H9 (cell line): ENCODE measurements around the gene SLC34A1. TPM values are rescaled to one million over a fixed set of nuclear protein-coding genes. Genes with fewer than 3 reads are reported as not detected.
A peak's percentile ranks its signal among the peaks of the same experiment; 100 is the strongest.

Source experiments
- DNase-seq: peaks from one replicate; pipeline ENCODE4 v3.0.0-alpha.2; 2017
- H2AFZ ChIP-seq: one replicate; pipeline ENCODE4 v1.6.1; 2013; ENCODE audit warnings: mild to moderate bottlenecking, low read length, control low read depth, moderate library complexity
- H2AK5ac ChIP-seq: 2 replicates; pipeline ENCODE4 v1.6.1; 2013; ENCODE audit warnings: low read length, control low read depth, mixed read lengths; ENCODE audit not compliant: insufficient read length
- H2BK120ac ChIP-seq: one replicate; pipeline ENCODE4 v1.6.1; 2013; ENCODE audit warnings: low read depth, mild to moderate bottlenecking, low read length, control low read depth, inconsistent platforms; ENCODE audit not compliant: poor library complexity, severe bottlenecking
- H2BK12ac ChIP-seq: 2 replicates; pipeline ENCODE4 v1.6.1; 2013; ENCODE audit warnings: low read length, control low read depth, mixed read lengths, low read depth; ENCODE audit not compliant: insufficient read length
- H2BK15ac ChIP-seq: 2 replicates; pipeline ENCODE4 v1.6.1; 2013; ENCODE audit warnings: low read depth, low read length, control low read depth
- H2BK20ac ChIP-seq: one replicate; pipeline ENCODE4 v1.6.1; 2013; ENCODE audit warnings: low read depth, mild to moderate bottlenecking, low read length, control low read depth, inconsistent platforms; ENCODE audit not compliant: poor library complexity, severe bottlenecking
- H2BK5ac ChIP-seq: 2 replicates; pipeline ENCODE4 v1.6.1; 2013; ENCODE audit warnings: low read length, control low read depth, mixed read lengths; ENCODE audit not compliant: insufficient read length
- H3K14ac ChIP-seq: 2 replicates; pipeline ENCODE4 v1.6.1; 2013; ENCODE audit warnings: low read length, control low read depth; ENCODE audit not compliant: insufficient read depth
- H3K18ac ChIP-seq: 2 replicates; pipeline ENCODE4 v1.6.1; 2013; ENCODE audit warnings: low read depth, mild to moderate bottlenecking, mixed read lengths, low read length, control low read depth; ENCODE audit not compliant: insufficient read length
- H3K23ac ChIP-seq: 2 replicates; pipeline ENCODE4 v1.6.1; 2013; ENCODE audit warnings: low read length, control low read depth, mixed read lengths, low read depth; ENCODE audit not compliant: insufficient read length
- H3K23me2 ChIP-seq: 2 replicates; pipeline ENCODE4 v1.6.1; 2013; ENCODE audit warnings: low read depth, mild to moderate bottlenecking, mixed read lengths, low read length, control low read depth; ENCODE audit not compliant: insufficient read length, poor library complexity, severe bottlenecking
- H3K27ac ChIP-seq: 2 replicates; pipeline ENCODE4 v1.5.1; 2013; ENCODE audit warnings: low read length, control low read depth, mixed read lengths, low read depth; ENCODE audit not compliant: insufficient read length
- H3K27me3 ChIP-seq: 2 replicates; pipeline ENCODE4 v1.6.1; 2013; ENCODE audit warnings: low read length, control low read depth, inconsistent platforms; ENCODE audit not compliant: insufficient read depth
- H3K4ac ChIP-seq: 2 replicates; pipeline ENCODE4 v1.6.1; 2013; ENCODE audit warnings: low read depth, mild to moderate bottlenecking, control low read depth, inconsistent platforms, low read length, moderate library complexity
- H3K4me1 ChIP-seq: 2 replicates; pipeline ENCODE4 v1.6.1; 2013; ENCODE audit warnings: low read length, control low read depth, inconsistent platforms; ENCODE audit not compliant: insufficient read depth
- H3K4me2 ChIP-seq: 2 replicates; pipeline ENCODE4 v1.6.1; 2013; ENCODE audit warnings: low read length, control low read depth, mixed read lengths; ENCODE audit not compliant: insufficient read length, insufficient read depth
- H3K56ac ChIP-seq: 2 replicates; pipeline ENCODE4 v1.6.1; 2013; ENCODE audit warnings: low read depth, mild to moderate bottlenecking, mixed read lengths, low read length, control low read depth; ENCODE audit not compliant: insufficient read length
- H3K79me1 ChIP-seq: 2 replicates; pipeline ENCODE4 v1.6.1; 2013; ENCODE audit warnings: low read depth, mild to moderate bottlenecking, moderate library complexity, low read length, control low read depth, inconsistent platforms; ENCODE audit not compliant: insufficient read depth, poor library complexity, severe bottlenecking
- H3K79me2 ChIP-seq: 2 replicates; pipeline ENCODE4 v1.6.1; 2013; ENCODE audit warnings: low read length, control low read depth, inconsistent platforms; ENCODE audit not compliant: insufficient read depth
- H3K9ac ChIP-seq: 2 replicates; pipeline ENCODE4 v1.6.1; 2013; ENCODE audit warnings: low read length, control low read depth, mixed read lengths; ENCODE audit not compliant: insufficient read length; ENCODE audit errors: extremely low read depth
- H3K9me3 ChIP-seq: one replicate; pipeline ENCODE4 v1.6.1; 2013; ENCODE audit warnings: low read depth, low read length, inconsistent platforms; ENCODE audit not compliant: control insufficient read depth
- H3T11ph ChIP-seq: one replicate; pipeline ENCODE4 v1.6.1; 2013; ENCODE audit warnings: mild to moderate bottlenecking, low read length, control low read depth, inconsistent platforms
- H4K20me1 ChIP-seq: one replicate; pipeline ENCODE4 v1.6.1; 2013; ENCODE audit not compliant: control insufficient read depth, insufficient read length, insufficient read depth
- H4K5ac ChIP-seq: 2 replicates; pipeline ENCODE4 v1.6.1; 2013; ENCODE audit warnings: low read depth, mild to moderate bottlenecking, mixed read lengths, low read length, control low read depth; ENCODE audit not compliant: insufficient read length
- H4K8ac ChIP-seq: replicated peaks from 2 replicates; pipeline ENCODE4 v1.6.1; 2013; ENCODE audit warnings: low read length, control low read depth, mixed read lengths, low read depth; ENCODE audit not compliant: insufficient read length
- H4K91ac ChIP-seq: 2 replicates; pipeline ENCODE4 v1.6.1; 2013; ENCODE audit warnings: low read depth, mild to moderate bottlenecking, moderate library complexity, mixed read lengths, low read length, control low read depth; ENCODE audit not compliant: insufficient read length
- H3K27ac Mint-ChIP-seq, 3 experiments: 2 replicates in 2 of 3; 3 replicates in 1 of 3; pipeline ENCODE4 v1.8.0; 2020 to 2021; ENCODE audit warnings: mixed read lengths in 3 of 3, mild to moderate bottlenecking in 1 of 3, moderate library complexity in 1 of 3
- H3K27me3 Mint-ChIP-seq: 2 replicates; pipeline ENCODE4 v1.8.0; 2021; ENCODE audit warnings: low read depth, mild to moderate bottlenecking, moderate library complexity, mixed read lengths
- H3K36me3 Mint-ChIP-seq, 3 experiments: 2 replicates in 2 of 3; 3 replicates in 1 of 3; pipeline ENCODE4 v1.8.0; 2020 to 2021; ENCODE audit warnings: low read depth in 3 of 3, mixed read lengths in 3 of 3; ENCODE audit not compliant: insufficient read depth in 1 of 3
- H3K4me1 Mint-ChIP-seq, 2 experiments: 2 replicates each; pipeline ENCODE4 v1.8.0; 2020; ENCODE audit warnings: mixed read lengths in 2 of 2
- H3K4me3 Mint-ChIP-seq, 2 experiments: 2 replicates in 1 of 2; 3 replicates in 1 of 2; pipeline ENCODE4 v1.8.0; 2020 to 2021; ENCODE audit warnings: mild to moderate bottlenecking in 2 of 2, mixed read lengths in 2 of 2, moderate library complexity in 1 of 2
- H3K9me3 Mint-ChIP-seq, 2 experiments: 2 replicates in 1 of 2; 3 replicates in 1 of 2; pipeline ENCODE4 v1.8.0; 2020; ENCODE audit warnings: mild to moderate bottlenecking in 2 of 2, mixed read lengths in 2 of 2, moderate library complexity in 1 of 2
- WGBS: extraction: QIAGEN DNeasy Blood & Tissue Kit; methylation state at CpG from one replicate; pipeline ENCODE4 v1.1.7; 2013; ENCODE audit warnings: missing lambda C conversion rate, low lambda C conversion rate, mixed read lengths; ENCODE audit not compliant: insufficient read length; ENCODE audit errors: extremely low coverage; 5-methylcytosine and 5-hydroxymethylcytosine counted together
- total RNA-seq: library from RNA; stranded (reverse); gene quantifications from 2 replicates; pipeline ENCODE4 v1.2.1, GENCODE V29; 2021
- TF ChIP-seq, protein P1 (sequence below): fragments of 200-600 bp; sonication (generic); conservative IDR thresholded peaks from 3 replicates; pipeline ENCODE4 v1.8.0; 2021; ENCODE audit warnings: antibody characterized with exemption, mild to moderate bottlenecking

SLC34A1 gene
- total RNA-seq, 1 experiment from 2014 or later: not detected

DNA sequence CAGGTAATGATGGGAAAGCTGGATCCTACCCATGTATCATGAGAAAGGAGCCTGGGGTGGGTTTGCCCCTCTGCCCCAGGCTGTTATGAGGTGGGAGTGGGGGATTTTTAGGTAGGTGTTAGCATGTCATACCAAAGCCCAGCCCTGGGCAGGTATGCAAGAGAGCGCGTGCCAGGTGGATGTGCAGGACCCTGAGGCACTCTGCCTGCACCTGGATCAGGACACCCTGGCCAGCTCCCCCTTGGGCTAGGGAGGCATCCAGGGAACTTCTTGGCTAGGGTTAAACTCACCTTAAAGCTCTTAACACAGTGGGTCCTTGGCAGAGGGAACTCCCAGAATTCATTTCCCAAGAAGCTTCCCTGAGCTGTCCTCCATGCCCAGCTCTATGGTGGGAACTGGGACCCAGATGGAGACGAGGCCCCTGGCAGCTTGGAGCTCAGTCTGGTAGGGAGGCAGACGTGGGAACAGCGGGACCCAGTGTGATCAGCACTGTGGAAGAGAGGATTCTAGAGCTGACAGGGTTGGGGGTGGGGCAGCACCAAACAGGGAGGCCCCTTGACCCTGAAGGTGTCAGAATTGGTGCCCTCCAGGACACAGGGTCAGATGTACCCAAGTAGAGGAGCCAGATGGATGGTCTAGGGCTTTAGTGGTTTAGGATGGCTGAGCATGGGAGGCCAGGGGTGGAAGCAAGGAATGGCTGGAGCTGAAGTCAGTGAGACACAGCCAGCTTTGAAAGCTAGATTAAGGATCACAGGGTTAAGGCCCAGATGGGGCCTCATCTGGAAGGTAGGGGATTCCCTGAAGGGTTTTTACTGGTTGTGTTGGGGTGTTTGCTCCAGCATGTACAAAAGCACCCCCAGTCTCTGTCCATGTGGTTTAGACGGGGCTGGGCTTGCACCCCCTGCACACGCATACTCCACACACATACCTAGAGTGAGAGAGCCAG, 60.1 kb downstream of the SLC34A1 start:
- no peaks in the 10 kb centered on the region; the same call in 1 of the 2 replicates for H3K4me1 ChIP-seq
- no peak overlapping the region for H2BK5ac ChIP-seq
- H2AFZ ChIP-seq: no peak overlapping the region
- no CpG with 5 or more reads among the region's 7 CpGs for WGBS
- no peak overlapping the region for H3K9ac ChIP-seq
- no peak overlapping the region for H2AK5ac ChIP-seq
- Mint-ChIP-seq H3K4me3 (peak overlapping the region; percentile 12 to 15), H3K9me3 (peaks cover 0 to 3% of the 10 kb centered on the region in 2 experiments; a peak in 1 of 5 replicates), H3K27ac (peak overlapping the region in 1 of 3 experiments; percentile 39; a peak in 1 of 7 replicates), H3K27me3 (peaks cover 23% of the 10 kb centered on the region), H3K4me1 (peaks cover 49 to 50% of the 10 kb centered on the region in 2 experiments), H3K36me3 (peaks cover 8 to 22% (median 15%) of the 10 kb centered on the region in 3 experiments)
- no peak overlapping the region for H4K8ac ChIP-seq
- no peak overlapping the region for H3K4me2 ChIP-seq
- no peak overlapping the region for H2BK20ac ChIP-seq
- no peak for DNase-seq
- H3K27me3 ChIP-seq: no peaks in the 10 kb centered on the region; the same call in 1 of the 2 replicates
- no peak overlapping the region for H3K18ac ChIP-seq
- H3K56ac ChIP-seq: no peak overlapping the region
- H3K9me3 ChIP-seq: no peaks in the 10 kb centered on the region
- H3K27ac ChIP-seq: no peak overlapping the region
- H3K79me1 ChIP-seq: no peaks in the 10 kb centered on the region
- no peaks in the 10 kb centered on the region for H4K20me1 ChIP-seq
- H3K23me2 ChIP-seq: peaks cover 7% of the 10 kb centered on the region
- no peak overlapping the region for H4K91ac ChIP-seq
- TF ChIP-seq, protein P1, sequence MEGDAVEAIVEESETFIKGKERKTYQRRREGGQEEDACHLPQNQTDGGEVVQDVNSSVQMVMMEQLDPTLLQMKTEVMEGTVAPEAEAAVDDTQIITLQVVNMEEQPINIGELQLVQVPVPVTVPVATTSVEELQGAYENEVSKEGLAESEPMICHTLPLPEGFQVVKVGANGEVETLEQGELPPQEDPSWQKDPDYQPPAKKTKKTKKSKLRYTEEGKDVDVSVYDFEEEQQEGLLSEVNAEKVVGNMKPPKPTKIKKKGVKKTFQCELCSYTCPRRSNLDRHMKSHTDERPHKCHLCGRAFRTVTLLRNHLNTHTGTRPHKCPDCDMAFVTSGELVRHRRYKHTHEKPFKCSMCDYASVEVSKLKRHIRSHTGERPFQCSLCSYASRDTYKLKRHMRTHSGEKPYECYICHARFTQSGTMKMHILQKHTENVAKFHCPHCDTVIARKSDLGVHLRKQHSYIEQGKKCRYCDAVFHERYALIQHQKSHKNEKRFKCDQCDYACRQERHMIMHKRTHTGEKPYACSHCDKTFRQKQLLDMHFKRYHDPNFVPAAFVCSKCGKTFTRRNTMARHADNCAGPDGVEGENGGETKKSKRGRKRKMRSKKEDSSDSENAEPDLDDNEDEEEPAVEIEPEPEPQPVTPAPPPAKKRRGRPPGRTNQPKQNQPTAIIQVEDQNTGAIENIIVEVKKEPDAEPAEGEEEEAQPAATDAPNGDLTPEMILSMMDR: no peak
- no peak overlapping the region for H2BK15ac ChIP-seq
- no peak overlapping the region for H2BK12ac ChIP-seq
- no peak overlapping the region for H3K4ac ChIP-seq
- H3K23ac ChIP-seq: no peak overlapping the region
- H3T11ph ChIP-seq: no peak overlapping the region
- H3K79me2 ChIP-seq: no peaks in the 10 kb centered on the region
- no peak overlapping the region for H3K14ac ChIP-seq
- H2BK120ac ChIP-seq: no peak overlapping the region
- no peak overlapping the region for H4K5ac ChIP-seq
